ENCODE data around the gene ACVR2B.

- TF ChIP-seq, protein P1, sequence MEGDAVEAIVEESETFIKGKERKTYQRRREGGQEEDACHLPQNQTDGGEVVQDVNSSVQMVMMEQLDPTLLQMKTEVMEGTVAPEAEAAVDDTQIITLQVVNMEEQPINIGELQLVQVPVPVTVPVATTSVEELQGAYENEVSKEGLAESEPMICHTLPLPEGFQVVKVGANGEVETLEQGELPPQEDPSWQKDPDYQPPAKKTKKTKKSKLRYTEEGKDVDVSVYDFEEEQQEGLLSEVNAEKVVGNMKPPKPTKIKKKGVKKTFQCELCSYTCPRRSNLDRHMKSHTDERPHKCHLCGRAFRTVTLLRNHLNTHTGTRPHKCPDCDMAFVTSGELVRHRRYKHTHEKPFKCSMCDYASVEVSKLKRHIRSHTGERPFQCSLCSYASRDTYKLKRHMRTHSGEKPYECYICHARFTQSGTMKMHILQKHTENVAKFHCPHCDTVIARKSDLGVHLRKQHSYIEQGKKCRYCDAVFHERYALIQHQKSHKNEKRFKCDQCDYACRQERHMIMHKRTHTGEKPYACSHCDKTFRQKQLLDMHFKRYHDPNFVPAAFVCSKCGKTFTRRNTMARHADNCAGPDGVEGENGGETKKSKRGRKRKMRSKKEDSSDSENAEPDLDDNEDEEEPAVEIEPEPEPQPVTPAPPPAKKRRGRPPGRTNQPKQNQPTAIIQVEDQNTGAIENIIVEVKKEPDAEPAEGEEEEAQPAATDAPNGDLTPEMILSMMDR (IDR thresholded peaks at IDR 0.05), result no peak
- TF ChIP-seq EZH2 (IDR thresholded peaks at IDR 0.05), result no peak
Observed at GRCh38 chr3:38475716-38476115, 22.0 kb downstream of the ACVR2B start.
